Left lung (tissue), 10 donors: Measurements from ENCODE around the gene ITCH. TPM values are rescaled to one million over a fixed set of nuclear protein-coding genes. Genes with fewer than 3 reads are reported as not detected.

Experiments
- ATAC-seq: fragments of 200-7000 bp; cut with Tn5 transposase; one replicate; pipeline ENCODE4 v1.9.1; 2020; ENCODE audit warnings: moderate library complexity
- DNase-seq, 4 donors: peaks; one replicate each; pipeline ENCODE4 v3.0.0-alpha.2; 2013 to 2020
- H3K27ac ChIP-seq, 2 donors: fragments of 200-600 bp; sonication (generic) in 1 of 2; one replicate each; pipeline versions ENCODE4 v1.5.0 to v1.8.0; 2020 to 2021
- H3K27me3 ChIP-seq, 2 donors: fragments of 200-600 bp; sonication (generic) in 1 of 2; one replicate each; pipeline versions ENCODE4 v1.5.0 to v1.8.0; 2020 to 2021
- H3K36me3 ChIP-seq, 2 donors: fragments of 200-600 bp; sonication (generic) in 1 of 2; one replicate each; pipeline versions ENCODE4 v1.5.0 to v1.8.0; 2020 to 2021
- H3K4me1 ChIP-seq, 2 donors: fragments of 200-600 bp; one replicate each; pipeline ENCODE4 v1.8.0; 2021
- H3K4me3 ChIP-seq, 2 donors: fragments of 200-600 bp; sonication (generic) in 1 of 2; one replicate each; pipeline versions ENCODE4 v1.5.0 to v1.8.0; 2020 to 2021; ENCODE audit warnings: mild to moderate bottlenecking in 1 of 2
- H3K9me3 ChIP-seq, 2 donors: fragments of 200-600 bp; sonication (generic) in 1 of 2; one replicate each; pipeline versions ENCODE4 v1.5.0 to v1.8.0; 2020 to 2021
- CTCF ChIP-seq, 2 donors: fragments of 200-600 bp; sonication (generic) in 1 of 2; IDR thresholded peaks; one replicate each; pipeline versions ENCODE4 v1.5.0 to v1.8.0; 2021; ENCODE audit warnings: antibody characterized with exemption in 2 of 2
- intact Hi-C, 2 donors: fragments of 100-400 bp; cut with DNase I; formaldehyde crosslinking; loops; one replicate each; pipeline versions ENCODE4 v1.11.2 to v1.14.2; 2022
- polyA plus RNA-seq, 6 donors: library from polyadenylated mRNA; unstranded; fragments of 120-200 nt; gene quantifications; one replicate each; pipeline ENCODE4 v1.2.1, GENCODE V29; 2013; ENCODE audit not compliant: insufficient read length in 6 of 6
- total RNA-seq, 2 donors: library from RNA; stranded (reverse); fragmentation: NEBNext Ultra II Directional; extraction: Animal tissue kit (Norgen Biotek cat#: 25700); gene quantifications; one replicate each; pipeline ENCODE4 v1.2.1, GENCODE V29; 2021
- donor health status: DM: no; HTN: yes; CAD: no.
- donor health status: DM: no; HTN: no; CAD: no.

ITCH gene
- total and polyA plus RNA-seq, 8 donors = 36.2 to 59.6 (median 44.4) TPM

DNA sequence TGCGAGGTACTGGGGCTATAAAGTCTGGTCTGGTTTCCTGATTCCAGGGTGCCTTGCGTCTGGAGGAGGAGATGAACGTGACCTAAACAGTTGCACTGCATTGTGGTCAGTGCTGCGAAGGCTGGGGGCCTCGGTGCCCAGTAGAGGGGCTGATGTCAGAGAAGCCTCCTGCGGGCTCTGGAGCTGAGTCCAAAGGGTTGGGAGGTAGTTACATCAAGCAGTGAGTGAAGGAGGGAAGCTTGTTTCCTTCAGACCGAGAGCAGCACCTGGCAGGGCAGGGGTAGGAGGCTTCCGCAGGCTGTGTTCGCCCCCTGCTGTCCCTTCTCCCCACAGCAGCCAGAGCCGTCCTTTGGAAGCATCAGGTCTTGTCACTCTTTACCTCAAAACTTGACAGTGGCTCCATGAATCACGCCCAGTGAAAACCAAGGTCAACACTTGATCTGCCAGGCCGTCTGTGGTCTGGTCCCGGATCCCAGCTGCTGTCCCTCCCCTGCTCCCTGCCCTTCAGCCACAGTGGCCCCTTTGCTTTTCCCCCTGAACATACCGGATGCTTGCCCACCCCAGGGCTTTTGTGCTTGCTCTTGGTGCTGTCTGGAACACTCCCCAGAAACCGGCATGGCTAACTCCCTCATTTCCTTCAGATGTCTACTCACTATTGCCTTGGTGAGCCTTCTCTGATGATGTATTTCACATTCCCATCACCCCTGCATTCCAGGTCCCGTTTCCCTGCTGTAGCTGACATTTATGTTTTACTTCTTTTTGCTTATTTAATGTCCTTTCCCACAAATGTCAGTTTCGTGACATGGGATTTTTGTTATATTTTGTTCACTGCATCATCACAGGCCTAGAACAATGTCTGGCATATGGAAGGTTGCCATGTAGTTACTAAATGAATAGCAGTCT lies 160.1 kb downstream of the ITCH start:
- Histone ChIP-seq H3K27ac (peak overlapping the region in 1 of 2 donors; percentile 29), H3K4me3 (no peak overlapping the region), H3K4me1 (peaks cover 17 to 56% of the 10 kb centered on the region in 2 donors), H3K27me3 (no peaks in the 10 kb centered on the region), H3K36me3 (peaks cover 0 to 46% of the 10 kb centered on the region in 2 donors), H3K9me3 (no peaks in the 10 kb centered on the region)
- DNase-seq = peak in 1 of 4 donors; percentile 30
- peak; percentile 18 to 32 for TF ChIP-seq CTCF (IDR thresholded peaks at IDR 0.05)
- ATAC-seq = peak; percentile 47
- intact Hi-C loops = no loop called here

GRCh38 chr20:34524426-34524825 lies 161.4 kb downstream of the ITCH start:
- no peak overlapping the region for H3K4me3 ChIP-seq
- H3K36me3 ChIP-seq = peaks cover 0 to 52% of the 10 kb centered on the region in 2 donors
- DNase-seq (no peak), ATAC-seq (no peak)
- no peak for TF ChIP-seq CTCF (IDR thresholded peaks at IDR 0.05)
- no peaks in the 10 kb centered on the region for H3K27me3 ChIP-seq
- H3K27ac ChIP-seq = peak overlapping the region in 1 of 2 donors; percentile 56
- no peaks in the 10 kb centered on the region for H3K9me3 ChIP-seq
- intact Hi-C loops = no loop called here
- H3K4me1 ChIP-seq = peaks cover 17 to 50% of the 10 kb centered on the region in 2 donors

DNA sequence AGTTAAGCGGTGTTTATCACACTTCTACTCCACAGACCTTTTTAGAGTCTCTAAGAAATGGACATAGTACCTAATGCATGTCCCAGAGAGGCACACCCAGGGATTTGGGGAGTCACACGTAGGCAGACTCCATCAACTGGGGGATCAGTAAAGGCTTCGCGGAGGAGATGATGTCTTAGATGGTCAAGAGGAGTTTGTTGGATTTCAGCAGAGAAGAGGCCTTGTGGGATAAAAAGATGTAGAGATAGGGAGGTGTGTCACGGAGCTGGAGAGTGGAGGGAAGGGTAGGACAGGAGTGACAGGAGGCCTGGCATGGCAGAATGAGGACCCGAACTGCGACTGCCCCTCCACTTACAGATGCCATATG lies 162.3 kb downstream of the ITCH start:
- ATAC-seq (no peak), DNase-seq (no peak)
- intact Hi-C loops = no loop called here
- no peaks in the 10 kb centered on the region for H3K9me3 ChIP-seq
- peaks cover 0 to 53% of the 10 kb centered on the region in 2 donors for H3K36me3 ChIP-seq
- peaks cover 17 to 52% of the 10 kb centered on the region in 2 donors for H3K4me1 ChIP-seq
- TF ChIP-seq CTCF (IDR thresholded peaks at IDR 0.05) = no peak
- no peaks in the 10 kb centered on the region for H3K27me3 ChIP-seq
- H3K4me3 ChIP-seq = no peak overlapping the region
- peak overlapping the region; percentile 54 to 56 for H3K27ac ChIP-seq

- Histone ChIP-seq H3K4me3 (no peak overlapping the region), H3K27me3 (no peaks in the 10 kb centered on the region), H3K9me3 (no peaks in the 10 kb centered on the region), H3K4me1 (peaks cover 17 to 52% of the 10 kb centered on the region in 2 donors), H3K27ac (peak overlapping the region; percentile 54 to 56), H3K36me3 (peaks cover 0 to 53% of the 10 kb centered on the region in 2 donors)
- DNase-seq (peak in 3 of 4 donors; percentile 51 to 83 (median 81)), ATAC-seq (peak; percentile 87)
- TF ChIP-seq CTCF (IDR thresholded peaks at IDR 0.05) = no peak
- intact Hi-C loops = no loop called here
Measured at GRCh38 chr20:34525709-34526416, 162.8 kb downstream of the ITCH start.

DNA sequence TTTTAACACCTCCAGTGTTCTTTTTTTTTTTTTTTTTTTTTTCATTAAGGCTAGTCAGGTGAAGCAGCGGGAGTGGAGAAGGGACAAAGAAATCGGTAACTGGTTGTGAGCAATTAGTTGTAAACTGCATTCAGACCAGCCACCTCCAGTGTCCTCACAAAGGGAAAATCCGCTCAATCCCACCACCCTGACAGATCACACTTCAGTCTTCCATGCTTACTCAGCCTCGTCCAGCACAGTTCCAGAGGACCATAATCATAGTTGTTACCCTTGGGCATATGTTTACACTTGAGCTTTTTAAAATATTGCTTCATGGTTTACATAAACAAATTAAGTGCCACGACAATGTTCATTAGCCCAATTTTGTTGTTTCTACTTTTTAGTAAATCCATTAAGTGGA lies 163.4 kb downstream of the ITCH start:
- DNase-seq (no peak), ATAC-seq (no peak)
- intact Hi-C loops = no loop called here
- Histone ChIP-seq H3K9me3 (no peaks in the 10 kb centered on the region), H3K4me1 (peaks cover 17 to 51% of the 10 kb centered on the region in 2 donors), H3K4me3 (no peak overlapping the region), H3K27me3 (no peaks in the 10 kb centered on the region), H3K27ac (peak overlapping the region; percentile 54 to 56), H3K36me3 (peaks cover 0 to 54% of the 10 kb centered on the region in 2 donors)
- no peak for TF ChIP-seq CTCF (IDR thresholded peaks at IDR 0.05)
